ENCODE data around the gene LAMC2. TPM values are rescaled to one million over a fixed set of nuclear protein-coding genes. Genes with fewer than 3 reads are reported as not detected.

The LAMC2 gene
- total RNA-seq, 1 donor from 2014 or later, result 0.16 TPM

GRCh38 chr1:183173828-183174227 is 12.2 kb upstream of the LAMC2 start:
- no peak for DNase-seq

GRCh38 chr1:183175631-183176030 is 10.4 kb upstream of the LAMC2 start:
- DNase-seq, result no peak

GRCh38 chr1:183178545-183178944 is 7.5 kb upstream of the LAMC2 start:
- no peak for DNase-seq

GRCh38 chr1:183179033-183179432 is 7.0 kb upstream of the LAMC2 start:
- DNase-seq, result no peak

GRCh38 chr1:183180218-183180617 is 5.8 kb upstream of the LAMC2 start:
- DNase-seq, result peak; percentile 2

- DNase-seq, result no peak
These were observed 5.4 kb upstream of the LAMC2 start for GRCh38 chr1:183180634-183181056.

- no peak for DNase-seq
These were observed 777 bp downstream of the LAMC2 start for GRCh38 chr1:183186841-183187240.

GRCh38 chr1:183188240-183188639 is 2.2 kb downstream of the LAMC2 start:
- no peak for DNase-seq

- DNase-seq, result no peak
These were observed 5.8 kb downstream of the LAMC2 start for GRCh38 chr1:183191833-183192232.

- DNase-seq, result no peak
These were observed 8.0 kb downstream of the LAMC2 start for GRCh38 chr1:183193963-183194525.

GRCh38 chr1:183194527-183195141 is 8.6 kb downstream of the LAMC2 start:
- DNase-seq, result no peak

- DNase-seq, result no peak
These were observed 9.1 kb downstream of the LAMC2 start for GRCh38 chr1:183195142-183195574.

GRCh38 chr1:183197762-183198161 is 11.7 kb downstream of the LAMC2 start:
- DNase-seq, result no peak

GRCh38 chr1:183198463-183198862 is 12.4 kb downstream of the LAMC2 start:
- no peak for DNase-seq

GRCh38 chr1:183199304-183199703 is 13.2 kb downstream of the LAMC2 start:
- no peak for DNase-seq

GRCh38 chr1:183200451-183200850 is 14.4 kb downstream of the LAMC2 start:
- no peak for DNase-seq

GRCh38 chr1:183203094-183203493 is 17.0 kb downstream of the LAMC2 start:
- no peak for DNase-seq

GRCh38 chr1:183205196-183205781 is 19.2 kb downstream of the LAMC2 start:
- DNase-seq, result no peak

- DNase-seq, result no peak
These were observed 20.6 kb downstream of the LAMC2 start for GRCh38 chr1:183206538-183207122.

- DNase-seq, result no peak
These were observed 23.6 kb downstream of the LAMC2 start for GRCh38 chr1:183209533-183210158.

GRCh38 chr1:183210681-183211080 is 24.6 kb downstream of the LAMC2 start:
- no peak for DNase-seq

- DNase-seq, result no peak
These were observed 26.8 kb downstream of the LAMC2 start for GRCh38 chr1:183212870-183213269.

All from occipital lobe (tissue), 2 donors.